C4-2B (cell line): ENCODE data around the gene AMER3.

ENCODE experiments used
- H3K27ac ChIP-seq: fragments of 450-650 bp; 2 replicates; pipeline ENCODE4 v1.5.1; 2017
- CTCF ChIP-seq: fragments of 450-650 bp; conservative IDR thresholded peaks from 2 replicates; pipeline ENCODE4 v1.5.1; 2017; ENCODE audit warnings: mild to moderate bottlenecking
- ZFX ChIP-seq: fragments of 450-650 bp; IDR thresholded peaks from 2 replicates; pipeline ENCODE4 v1.6.1; 2017

AMER3 gene

GRCh38 chr2:130740671-130741070 lies 14.7 kb upstream of the AMER3 start:
- TF ChIP-seq CTCF = no peak
- TF ChIP-seq ZFX = no peak

GRCh38 chr2:130743278-130743677 lies 12.1 kb upstream of the AMER3 start:
- H3K27ac ChIP-seq = no peak overlapping the region
- TF ChIP-seq ZFX (no peak), CTCF (no peak)

More at GRCh38 chr2:130740671-130741070, 14.7 kb upstream of the AMER3 start:
- no peak overlapping the region for H3K27ac ChIP-seq

GRCh38 chr2:130744287-130745117 lies 10.8 kb upstream of the AMER3 start:
- TF ChIP-seq CTCF = no peak
- TF ChIP-seq ZFX = no peak
- no peak overlapping the region for H3K27ac ChIP-seq

GRCh38 chr2:130749078-130749477 lies 6.3 kb upstream of the AMER3 start:
- no peak for TF ChIP-seq CTCF
- no peak for TF ChIP-seq ZFX
- no peak overlapping the region for H3K27ac ChIP-seq

GRCh38 chr2:130749641-130750040 lies 5.7 kb upstream of the AMER3 start:
- H3K27ac ChIP-seq = no peak overlapping the region
- TF ChIP-seq ZFX (no peak), CTCF (no peak)

GRCh38 chr2:130754811-130755210 lies 529 bp upstream of the AMER3 start:
- TF ChIP-seq ZFX (no peak), CTCF (no peak)
- no peak overlapping the region for H3K27ac ChIP-seq

GRCh38 chr2:130756053-130756873 lies 923 bp downstream of the AMER3 start:
- TF ChIP-seq CTCF (no peak; the same call in 1 of the 2 replicates), ZFX (no peak)
- no peak overlapping the region for H3K27ac ChIP-seq
